Kidney glomerular epithelial cell (primary cell): Measurements from ENCODE around the gene THAP3.
A peak's percentile ranks its signal among the peaks of the same experiment; 100 is the strongest.

Experiments used
- DNase-seq: peaks from one replicate; lab custom pipeline; 2025; lab: John Stamatoyannopoulos, UW

THAP3 gene, protein sequence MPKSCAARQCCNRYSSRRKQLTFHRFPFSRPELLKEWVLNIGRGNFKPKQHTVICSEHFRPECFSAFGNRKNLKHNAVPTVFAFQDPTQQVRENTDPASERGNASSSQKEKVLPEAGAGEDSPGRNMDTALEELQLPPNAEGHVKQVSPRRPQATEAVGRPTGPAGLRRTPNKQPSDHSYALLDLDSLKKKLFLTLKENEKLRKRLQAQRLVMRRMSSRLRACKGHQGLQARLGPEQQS

DNA sequence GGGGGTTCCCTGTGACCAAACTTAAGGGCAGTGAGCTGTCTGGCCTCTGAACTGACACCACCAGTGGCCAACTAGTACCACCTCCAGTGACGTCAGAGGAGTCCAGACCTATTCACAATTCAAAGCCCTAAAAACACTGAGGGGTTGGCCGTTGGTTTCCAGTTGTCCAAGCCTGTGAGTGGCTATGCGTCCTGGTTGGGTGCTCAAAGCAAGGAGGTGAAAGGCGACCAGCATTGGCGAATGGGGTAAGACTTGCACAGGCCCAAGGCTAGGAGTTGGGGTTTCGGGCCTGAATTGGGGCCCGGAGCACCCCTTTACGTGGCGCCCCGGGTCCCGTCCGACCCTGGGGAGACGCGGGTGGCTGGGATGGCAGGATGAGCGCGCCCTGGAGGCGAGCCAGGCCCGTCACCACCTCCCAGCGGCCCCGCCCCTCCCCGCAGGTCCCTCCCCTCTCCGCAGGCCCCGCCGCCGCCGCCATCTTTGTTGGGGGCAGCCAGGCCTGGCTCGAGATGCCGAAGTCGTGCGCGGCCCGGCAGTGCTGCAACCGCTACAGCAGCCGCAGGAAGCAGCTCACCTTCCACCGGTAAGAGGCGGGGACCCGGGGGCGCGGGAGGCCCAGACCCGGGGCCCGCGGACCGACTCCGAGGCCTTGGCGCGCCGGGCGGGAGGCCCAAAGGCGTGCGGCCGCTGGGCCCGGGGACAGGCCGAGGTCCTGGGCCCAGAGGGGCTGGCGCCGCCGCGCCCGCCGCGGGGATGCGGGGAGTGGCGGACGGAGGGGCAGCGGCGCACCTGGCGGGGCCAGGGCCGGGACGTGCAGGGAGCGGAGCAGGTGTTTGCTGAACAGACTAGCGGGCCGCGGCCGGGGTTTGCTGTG is at the start of gene THAP3:
TSS of gene THAP3 (plus strand) at position 159 of the 874 bp plus-strand sequence. CDS start at position 510, 351 bp downstream.
- DNase-seq: peak; percentile 68

DNA sequence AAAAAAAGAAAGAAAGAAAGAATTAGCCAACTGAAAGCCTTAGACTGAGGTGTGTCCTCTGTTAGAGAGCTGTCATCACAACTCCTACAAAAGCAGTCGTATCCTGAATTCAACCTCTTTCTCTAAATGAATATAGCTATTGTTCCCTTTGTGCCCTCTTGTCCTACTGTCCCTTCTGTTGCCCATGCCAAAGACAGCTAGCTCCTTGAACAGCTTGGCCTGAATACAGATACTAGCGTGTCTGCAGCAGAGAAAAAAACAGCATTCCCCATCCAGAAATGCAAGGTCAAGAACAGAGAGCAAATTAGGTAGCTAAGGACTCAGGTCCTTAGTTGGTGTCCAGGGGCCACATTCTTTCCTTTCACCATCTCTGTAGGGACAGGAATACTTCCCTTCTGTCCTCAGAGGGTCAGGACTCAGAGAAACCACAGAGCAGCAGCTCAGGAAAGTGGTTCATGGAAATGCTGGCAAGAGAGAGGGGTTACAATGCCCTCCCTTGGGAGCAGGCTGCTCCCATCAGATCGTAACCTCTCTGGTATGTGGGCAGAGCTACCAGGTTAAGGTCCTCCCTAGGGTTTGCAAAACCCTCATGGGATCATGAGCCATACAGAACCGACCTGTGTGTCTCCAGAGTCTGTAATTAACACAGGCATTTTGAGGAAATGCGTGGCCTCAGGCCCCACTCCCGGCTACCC is 46.7 kb upstream of the THAP3 start:
- DNase-seq: no peak

DNA sequence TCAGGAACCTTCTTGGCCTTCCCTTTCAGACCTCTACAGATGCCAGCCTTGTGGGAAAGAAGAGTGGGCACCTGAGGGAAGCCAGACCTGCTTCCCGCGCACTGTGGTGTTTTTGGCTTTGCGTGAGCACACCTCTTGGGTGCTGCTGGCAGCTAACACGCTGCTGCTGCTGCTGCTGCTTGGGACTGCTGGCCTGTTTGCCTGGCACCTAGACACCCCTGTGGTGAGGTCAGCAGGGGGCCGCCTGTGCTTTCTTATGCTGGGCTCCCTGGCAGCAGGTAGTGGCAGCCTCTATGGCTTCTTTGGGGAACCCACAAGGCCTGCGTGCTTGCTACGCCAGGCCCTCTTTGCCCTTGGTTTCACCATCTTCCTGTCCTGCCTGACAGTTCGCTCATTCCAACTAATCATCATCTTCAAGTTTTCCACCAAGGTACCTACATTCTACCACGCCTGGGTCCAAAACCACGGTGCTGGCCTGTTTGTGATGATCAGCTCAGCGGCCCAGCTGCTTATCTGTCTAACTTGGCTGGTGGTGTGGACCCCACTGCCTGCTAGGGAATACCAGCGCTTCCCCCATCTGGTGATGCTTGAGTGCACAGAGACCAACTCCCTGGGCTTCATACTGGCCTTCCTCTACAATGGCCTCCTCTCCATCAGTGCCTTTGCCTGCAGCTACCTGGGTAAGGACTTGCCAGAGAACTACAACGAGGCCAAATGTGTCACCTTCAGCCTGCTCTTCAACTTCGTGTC is 45.9 kb upstream of the THAP3 start:
- no peak for DNase-seq

DNA sequence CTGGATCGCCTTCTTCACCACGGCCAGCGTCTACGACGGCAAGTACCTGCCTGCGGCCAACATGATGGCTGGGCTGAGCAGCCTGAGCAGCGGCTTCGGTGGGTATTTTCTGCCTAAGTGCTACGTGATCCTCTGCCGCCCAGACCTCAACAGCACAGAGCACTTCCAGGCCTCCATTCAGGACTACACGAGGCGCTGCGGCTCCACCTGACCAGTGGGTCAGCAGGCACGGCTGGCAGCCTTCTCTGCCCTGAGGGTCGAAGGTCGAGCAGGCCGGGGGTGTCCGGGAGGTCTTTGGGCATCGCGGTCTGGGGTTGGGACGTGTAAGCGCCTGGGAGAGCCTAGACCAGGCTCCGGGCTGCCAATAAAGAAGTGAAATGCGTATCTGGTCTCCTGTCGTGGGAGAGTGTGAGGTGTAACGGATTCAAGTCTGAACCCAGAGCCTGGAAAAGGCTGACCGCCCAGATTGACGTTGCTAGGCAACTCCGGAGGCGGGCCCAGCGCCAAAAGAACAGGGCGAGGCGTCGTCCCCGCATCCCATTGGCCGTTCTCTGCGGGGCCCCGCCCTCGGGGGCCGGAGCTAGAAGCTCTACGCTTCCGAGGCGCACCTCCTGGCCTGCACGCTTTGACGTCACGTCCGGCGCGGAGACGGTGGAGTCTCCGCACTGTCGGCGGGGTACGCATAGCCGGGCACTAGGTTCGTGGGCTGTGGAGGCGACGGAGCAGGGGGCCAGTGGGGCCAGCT is 45.1 kb upstream of the THAP3 start, which contains the start of gene ZBTB48:
TSS of gene ZBTB48 (plus strand) at position 621 of the 745 bp plus-strand sequence. CDS start 616 bp downstream, outside the sequence.
- DNase-seq: peak; percentile 94

DNA sequence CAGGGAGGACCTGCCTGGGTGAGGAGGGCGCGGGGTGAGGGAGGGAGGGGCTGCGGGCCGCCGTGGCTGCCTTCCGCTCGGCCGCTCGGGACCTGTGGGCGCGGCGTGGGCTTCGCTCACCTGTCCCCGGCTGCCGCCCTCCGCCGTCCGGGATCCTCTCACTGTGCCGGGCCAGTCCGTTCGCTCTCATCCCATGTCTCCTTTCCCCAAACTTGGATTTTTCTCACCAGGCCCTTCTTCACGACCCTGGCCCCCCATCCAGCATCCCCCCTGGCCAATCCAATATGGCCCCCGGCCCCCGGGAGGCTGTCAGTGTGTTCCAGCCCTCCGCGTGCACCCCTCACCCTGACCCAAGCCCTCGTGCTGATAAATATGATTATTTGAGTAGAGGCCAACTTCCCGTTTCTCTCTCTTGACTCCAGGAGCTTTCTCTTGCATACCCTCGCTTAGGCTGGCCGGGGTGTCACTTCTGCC is 44.5 kb upstream of the THAP3 start:
- DNase-seq: no peak

DNA sequence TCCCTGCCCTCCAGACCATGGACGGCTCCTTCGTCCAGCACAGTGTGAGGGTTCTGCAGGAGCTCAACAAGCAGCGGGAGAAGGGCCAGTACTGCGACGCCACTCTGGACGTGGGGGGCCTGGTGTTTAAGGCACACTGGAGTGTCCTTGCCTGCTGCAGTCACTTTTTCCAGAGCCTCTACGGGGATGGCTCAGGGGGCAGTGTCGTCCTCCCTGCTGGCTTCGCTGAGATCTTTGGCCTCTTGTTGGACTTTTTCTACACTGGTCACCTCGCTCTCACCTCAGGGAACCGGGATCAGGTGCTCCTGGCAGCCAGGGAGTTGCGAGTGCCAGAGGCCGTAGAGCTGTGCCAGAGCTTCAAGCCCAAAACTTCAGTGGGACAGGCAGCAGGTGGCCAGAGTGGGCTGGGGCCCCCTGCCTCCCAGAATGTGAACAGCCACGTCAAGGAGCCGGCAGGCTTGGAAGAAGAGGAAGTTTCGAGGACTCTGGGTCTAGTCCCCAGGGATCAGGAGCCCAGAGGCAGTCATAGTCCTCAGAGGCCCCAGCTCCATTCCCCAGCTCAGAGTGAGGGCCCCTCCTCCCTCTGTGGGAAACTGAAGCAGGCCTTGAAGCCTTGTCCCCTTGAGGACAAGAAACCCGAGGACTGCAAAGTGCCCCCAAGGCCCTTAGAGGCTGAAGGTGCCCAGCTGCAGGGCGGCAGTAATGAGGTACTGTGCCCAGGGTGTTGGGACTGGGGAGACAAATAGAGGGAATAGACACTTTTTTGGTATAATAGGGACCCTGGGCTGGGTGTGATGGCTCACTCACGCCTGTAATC is 43.9 kb upstream of the THAP3 start:
- DNase-seq: no peak

DNA sequence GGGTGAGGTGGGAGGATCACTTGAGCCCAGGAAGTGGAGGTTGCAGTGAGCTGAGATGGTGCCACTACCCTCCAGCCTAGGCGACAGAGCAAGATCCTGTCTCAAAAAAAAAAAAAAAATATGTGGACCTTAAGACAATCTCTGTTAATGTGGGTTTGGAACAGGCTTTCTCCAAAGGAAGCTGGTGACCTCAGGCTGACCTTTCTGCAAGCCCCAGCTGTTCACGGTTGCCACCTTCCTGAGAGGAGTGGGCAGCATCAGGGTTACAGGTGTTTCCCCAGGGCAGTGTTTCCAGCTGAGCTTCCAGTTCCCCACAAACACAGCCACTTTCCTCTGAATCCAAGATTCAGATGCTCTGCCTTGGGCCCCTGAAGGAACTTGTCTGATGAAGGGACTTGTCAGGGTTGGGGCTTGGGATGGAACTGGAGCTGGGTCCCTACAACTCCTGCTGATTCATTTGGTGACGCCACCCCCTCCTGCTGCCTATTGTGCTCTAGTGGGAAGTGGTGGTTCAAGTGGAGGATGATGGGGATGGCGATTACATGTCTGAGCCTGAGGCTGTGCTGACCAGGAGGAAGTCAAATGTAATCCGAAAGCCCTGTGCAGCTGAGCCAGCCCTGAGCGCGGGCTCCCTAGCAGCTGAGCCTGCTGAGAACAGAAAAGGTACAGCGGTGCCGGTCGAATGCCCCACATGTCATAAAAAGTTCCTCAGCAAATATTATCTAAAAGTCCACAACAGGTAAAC is 42.9 kb upstream of the THAP3 start:
- DNase-seq: no peak

DNA sequence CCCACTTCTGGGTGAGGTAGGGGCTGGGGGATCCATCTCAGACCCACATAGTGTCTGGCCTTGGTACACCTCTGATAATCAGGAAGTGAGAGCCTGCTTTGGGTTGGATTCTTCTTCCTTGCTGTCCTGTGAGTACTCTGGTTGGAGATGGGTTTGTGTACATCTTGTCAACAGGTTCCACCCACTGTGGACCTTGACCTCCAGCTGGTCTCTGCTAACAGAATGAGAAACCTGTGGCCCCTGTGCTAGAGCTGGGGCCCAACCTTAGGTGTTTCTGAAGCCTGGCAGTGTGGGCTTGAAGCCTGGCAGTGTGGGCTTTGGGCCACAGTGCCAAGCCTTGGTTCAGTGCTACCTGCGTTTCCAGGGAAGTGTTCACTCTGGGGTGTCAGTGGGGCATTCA is 42.3 kb upstream of the THAP3 start:
- no peak for DNase-seq

DNA sequence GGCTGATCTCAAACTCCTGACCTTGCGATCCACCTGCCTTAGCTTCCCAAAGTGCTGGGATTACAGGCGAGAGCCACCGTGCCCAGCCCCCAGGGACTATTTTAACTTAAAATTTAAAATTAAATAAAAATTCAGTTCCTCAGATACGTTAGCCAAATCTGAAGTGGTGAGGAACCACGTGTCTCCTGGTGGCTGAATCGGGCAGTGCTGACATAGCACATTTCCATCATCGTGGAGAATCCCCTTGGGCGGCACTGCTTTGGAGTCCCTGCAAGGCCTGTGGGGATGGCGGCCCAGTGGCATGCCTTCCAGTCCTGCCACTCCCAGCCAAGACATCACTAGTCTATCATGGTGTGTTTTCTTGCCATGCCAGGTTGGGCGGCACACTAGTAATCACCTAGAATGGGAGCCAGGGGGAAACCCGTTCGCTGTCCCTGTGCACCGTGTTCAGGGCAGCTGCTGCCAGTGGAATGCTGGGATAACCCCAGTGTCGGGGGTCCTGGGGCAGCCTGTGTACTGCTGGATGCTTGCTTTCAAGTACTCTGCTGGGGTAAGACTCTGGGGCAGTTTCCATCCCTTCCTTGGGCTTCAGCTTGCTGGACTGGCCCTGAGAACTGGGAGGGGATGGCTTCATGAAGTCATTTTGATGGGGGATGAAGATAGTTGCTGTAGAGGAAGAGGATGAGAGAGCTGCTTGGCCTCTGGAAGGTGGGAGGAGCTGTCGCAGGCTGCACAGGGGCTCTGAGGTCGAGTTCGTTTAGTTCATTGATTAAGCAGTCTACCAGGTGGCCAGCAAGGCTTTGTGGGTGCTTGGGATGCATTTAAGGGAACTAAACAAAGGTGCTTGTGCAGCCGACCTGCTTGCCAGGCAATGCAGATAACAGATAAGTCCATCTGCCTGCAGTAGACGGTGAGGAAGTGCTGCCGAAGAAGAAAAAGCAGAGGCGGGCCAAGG is 40.3 kb upstream of the THAP3 start:
- no peak for DNase-seq

DNA sequence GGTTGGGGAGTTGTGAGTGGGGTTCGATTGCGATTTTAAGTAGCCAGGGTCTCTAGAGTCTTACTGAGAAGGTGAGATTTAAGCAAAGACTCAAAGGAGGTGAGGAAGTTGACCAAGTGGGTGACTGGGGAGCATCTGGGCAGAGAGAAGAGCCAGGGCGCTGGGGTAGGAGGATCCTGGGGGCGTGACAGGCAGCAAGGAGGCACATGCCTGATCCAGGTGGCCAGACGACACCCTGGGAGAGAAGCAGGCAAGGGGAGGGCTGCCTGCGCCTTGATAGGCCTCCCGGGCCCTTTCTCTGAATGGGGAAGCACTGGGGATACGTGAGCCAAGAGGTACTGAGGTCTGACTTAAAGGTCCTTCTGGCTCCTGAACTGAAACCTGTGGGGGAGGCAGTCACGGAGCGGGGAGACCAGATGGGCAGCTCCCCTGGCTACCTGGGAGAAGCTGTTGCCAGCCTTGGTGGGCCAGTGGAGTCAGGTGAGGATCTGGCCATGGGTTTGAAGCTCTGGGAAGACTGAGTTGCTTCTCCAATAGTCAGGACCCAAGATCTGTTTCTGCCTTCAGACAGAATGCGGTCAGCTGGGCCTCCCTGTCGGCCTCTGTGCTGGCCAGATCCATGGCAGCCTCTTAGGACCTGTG is 39.5 kb upstream of the THAP3 start:
- no peak for DNase-seq

DNA sequence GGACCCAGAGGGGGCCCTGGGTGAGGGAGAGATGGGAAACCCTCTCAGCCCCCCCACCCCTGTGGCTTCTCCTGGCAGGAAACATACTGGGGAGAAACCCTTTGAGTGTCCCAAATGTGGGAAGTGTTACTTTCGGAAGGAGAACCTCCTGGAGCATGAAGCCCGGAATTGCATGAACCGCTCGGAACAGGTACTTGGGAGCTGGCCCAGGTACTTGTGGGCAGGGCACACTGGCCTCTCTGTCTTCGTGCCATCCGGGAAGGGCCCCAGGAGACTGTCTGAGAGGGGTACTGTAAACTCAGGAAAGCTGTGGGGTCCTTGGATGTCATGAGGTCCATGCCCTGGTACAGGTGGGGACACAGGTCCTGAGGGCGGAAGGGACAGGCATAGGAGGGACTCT is 38.8 kb upstream of the THAP3 start:
- DNase-seq: no peak

DNA sequence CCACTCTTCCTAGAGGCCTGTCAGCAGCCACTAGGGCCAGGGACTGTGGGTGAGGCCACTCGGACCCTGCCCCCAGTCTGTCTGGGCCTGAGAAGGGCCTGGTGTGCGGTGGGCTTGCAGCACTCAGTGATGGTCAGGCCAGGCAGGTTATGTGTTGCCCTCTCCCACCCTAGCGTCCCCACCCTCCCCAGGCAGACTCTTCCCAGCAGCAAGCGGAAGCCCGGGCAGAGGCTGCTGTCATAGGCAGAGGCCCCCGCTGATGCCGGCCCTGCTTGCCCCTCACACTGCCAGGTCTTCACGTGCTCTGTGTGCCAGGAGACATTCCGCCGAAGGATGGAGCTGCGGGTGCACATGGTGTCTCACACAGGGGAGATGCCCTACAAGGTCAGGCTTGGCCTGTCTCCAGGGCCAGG is 38.3 kb upstream of the THAP3 start:
- DNase-seq: no peak

DNA sequence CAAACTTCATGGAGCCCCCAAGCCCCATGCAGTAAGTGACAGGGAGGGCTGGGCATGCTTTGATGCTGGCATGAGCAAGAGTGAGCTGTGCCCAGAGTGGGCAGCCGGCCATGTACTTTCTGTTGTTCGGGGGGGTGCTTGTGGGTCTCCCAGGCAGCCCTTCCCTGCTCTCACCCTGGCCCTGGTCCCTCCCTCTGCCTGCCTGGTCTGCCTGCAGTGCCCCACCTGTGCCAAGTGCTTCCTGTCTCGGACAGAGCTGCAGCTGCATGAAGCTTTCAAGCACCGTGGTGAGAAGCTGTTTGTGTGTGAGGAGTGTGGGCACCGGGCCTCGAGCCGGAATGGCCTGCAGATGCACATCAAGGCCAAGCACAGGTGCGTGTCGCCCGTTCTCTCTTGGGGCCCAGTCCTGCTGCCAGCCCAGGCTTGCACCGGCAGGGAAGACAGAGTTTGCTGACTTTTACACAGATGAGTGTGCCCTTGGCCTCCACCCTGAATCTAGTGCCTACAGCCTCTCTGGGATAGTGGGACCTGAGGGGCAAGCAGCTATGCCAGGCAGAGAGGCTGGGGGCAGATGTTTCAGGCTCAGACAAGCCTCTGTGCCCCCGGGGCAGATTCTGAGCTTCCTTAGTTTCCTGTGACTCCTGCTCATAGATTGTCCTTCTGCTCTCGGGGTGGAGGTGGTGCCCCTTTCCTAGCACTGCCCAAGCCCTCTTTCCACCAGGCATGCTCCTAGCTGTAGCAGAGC is 37.2 kb upstream of the THAP3 start:
- DNase-seq: no peak

DNA sequence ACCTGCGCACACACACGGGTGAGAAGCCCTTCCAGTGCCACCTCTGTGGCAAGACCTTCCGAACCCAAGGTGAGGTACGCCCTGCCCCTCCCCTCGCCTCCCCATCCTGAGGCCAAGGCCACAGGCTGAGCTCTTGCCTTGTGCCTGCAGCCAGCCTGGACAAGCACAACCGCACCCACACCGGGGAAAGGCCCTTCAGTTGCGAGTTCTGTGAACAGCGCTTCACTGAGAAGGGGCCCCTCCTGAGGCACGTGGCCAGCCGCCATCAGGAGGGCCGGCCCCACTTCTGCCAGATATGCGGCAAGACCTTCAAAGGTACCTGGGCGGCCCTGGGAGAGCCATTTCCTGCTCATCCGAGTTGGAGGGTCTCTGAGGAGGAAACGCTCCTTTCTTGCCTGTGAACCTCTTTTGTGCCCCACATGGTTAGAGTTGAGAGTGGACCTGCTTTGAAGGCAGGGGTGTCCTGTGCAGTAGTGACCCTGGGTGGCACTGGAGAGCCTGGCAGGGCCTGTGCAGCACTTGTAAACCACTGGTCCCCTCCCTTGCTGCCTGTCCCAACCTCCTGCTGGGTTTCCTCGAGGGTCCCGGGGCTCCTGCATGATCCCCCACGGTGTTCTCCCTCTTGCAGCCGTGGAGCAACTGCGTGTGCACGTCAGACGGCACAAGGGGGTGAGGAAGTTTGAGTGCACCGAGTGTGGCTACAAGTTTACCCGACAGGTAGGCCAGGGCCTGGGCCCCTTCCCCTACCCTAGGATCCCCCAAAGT is 36.4 kb upstream of the THAP3 start:
- DNase-seq: no peak

DNA sequence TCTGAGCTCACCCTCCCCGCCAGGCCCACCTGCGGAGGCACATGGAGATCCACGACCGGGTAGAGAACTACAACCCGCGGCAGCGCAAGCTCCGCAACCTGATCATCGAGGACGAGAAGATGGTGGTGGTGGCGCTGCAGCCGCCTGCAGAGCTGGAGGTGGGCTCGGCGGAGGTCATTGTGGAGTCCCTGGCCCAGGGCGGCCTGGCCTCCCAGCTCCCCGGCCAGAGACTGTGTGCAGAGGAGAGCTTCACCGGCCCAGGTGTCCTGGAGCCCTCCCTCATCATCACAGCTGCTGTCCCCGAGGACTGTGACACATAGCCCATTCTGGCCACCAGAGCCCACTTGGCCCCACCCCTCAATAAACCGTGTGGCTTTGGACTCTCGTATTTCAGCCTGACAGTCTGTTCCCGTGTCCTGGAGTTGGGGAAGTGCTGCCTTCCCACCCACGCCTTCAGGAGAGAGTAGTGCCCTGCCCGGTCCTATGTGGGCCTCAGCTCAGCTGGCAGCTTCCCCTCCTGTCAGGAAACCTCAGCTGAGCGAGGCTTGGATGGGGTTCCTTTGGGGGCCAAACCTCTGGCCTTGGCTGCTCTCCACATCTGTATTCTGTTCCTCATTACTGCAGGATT is 35.7 kb upstream of the THAP3 start:
- DNase-seq: no peak

DNA sequence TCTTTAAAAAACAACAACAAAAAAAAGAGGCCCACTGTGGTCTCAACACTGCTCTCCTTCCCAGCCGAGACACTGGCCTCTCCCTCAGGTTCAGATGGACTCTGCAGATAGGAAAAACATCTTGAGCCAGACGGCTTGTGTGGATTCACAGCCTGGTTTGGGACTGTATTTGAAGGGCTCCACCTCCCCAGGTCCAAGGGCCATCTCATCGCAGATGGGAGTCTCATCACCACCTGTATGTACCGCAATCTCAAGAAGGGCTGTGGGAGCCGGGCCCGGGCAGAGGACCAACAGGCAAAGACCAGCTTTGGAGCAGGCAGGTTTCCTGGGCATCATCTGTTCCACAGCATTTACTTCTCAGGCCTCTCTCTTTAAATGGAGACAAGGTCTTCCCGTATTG is 34.6 kb upstream of the THAP3 start:
- no peak for DNase-seq
